Endometrium (tissue), 2 donors: ENCODE measurements around the gene AJM1.
"Not testable (repeated sequence)": the region's sequence is repeated elsewhere in the genome, so short reads cannot be mapped to it uniquely, and the experiment has no call there.

ENCODE experiments used
- FAIRE-seq: peaks from 2 replicates; lab custom pipeline; 2012; peaks lifted over from hg19 to GRCh38; lab: Jason Lieb, UNC
- donor health status: control.
- donor health status: control.

AJM1 gene

GRCh38 chr9:136880651-136881050, 38.4 kb downstream of the AJM1 start:
- no peak for FAIRE-seq

DNA sequence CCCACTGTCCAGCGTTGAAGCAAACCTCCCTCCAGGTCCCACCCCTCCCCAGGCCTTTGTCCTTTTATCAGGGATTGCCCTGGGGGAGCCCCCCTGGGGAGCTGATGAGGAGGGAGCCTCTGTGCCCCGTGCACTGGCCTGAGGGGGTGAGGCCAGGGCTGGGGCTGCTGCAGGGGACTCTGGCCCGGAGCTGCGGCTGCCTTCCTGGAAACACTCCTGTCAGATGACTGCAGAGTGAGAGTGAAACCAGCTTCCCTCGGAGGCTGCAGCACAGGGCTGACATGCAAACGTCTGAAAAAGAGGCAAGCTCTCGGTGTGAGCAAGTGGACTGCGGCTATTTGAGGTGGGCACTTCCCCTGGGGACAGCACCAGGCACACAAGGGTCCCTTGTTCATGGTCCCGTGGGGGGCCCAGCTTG, 39.4 kb downstream of the AJM1 start:
- no peak for FAIRE-seq

- no peak for FAIRE-seq
Observed at GRCh38 chr9:136882109-136882946, 40.0 kb downstream of the AJM1 start.

- not testable (repeated sequence) for FAIRE-seq
Observed at GRCh38 chr9:136882947-136883283, 40.6 kb downstream of the AJM1 start.

- not testable (repeated sequence) for FAIRE-seq
Observed at GRCh38 chr9:136883670-136884069, 41.4 kb downstream of the AJM1 start.

DNA sequence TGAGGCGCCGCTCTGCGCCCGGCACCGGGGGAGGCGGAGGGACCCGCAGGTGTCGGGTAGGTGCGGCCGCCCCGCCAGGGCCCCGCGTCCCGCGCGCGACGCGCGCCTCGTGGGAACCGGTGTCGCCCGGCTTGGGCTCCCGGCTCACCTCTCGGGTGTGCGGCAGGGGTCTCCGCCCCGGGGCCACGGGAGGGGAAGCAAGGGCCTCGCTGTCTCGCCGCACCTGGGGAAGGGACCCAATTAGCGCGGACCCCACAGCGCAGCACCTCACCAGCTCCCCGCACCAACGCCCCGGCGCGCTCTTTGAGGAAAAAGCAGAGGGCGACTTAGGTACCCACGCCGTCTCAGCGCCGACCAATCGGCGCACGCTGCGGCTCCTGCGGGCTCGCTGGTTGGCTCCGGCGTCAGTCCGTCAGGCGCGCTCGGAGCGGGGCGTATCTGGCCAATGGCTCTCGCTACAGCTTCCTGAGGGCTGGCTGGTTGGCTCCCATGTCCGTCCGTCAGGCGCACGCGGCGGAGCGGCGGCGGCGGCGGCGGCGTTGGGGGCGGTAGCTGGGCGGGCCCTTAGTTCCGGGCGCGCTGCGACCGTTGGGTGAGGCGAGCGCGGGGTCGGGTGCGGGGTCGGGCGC, 43.8 kb downstream of the AJM1 start, which contains the start of gene TRAF2:
Gene TRAF2 (plus strand): TSS at position 567 of the 629 bp plus-strand sequence. CDS start 12,225 bp downstream, outside the sequence.
- FAIRE-seq: no peak

- FAIRE-seq: no peak
Observed at GRCh38 chr9:136886610-136887597, 44.6 kb downstream of the AJM1 start.

GRCh38 chr9:136888454-136888853, 46.2 kb downstream of the AJM1 start:
- no peak for FAIRE-seq

DNA sequence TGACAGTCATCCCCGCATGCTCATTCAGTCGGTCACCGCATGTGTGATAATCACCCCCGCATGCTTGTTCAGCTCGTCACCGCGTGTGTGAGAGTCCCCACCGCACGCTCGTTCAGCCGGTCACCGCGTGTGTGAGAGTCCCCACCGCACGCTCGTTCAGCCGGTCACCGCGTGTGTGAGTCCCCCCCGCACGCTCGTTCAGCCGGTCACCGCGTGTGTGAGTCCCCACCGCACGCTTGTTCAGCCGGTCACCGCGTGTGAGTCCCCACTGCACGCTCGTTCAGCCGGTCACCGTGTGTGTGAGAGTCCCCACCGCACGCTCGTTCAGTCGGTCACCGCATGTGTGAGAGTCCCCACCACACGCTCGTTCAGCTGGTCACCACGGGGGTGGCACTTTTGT, 47.6 kb downstream of the AJM1 start:
- no peak for FAIRE-seq

- no peak for FAIRE-seq
Observed at GRCh38 chr9:136890661-136891060, 48.4 kb downstream of the AJM1 start.
